Motor neuron (in vitro differentiated cells): Measurements from ENCODE around the gene ZNF540. TPM values are rescaled to one million over a fixed set of nuclear protein-coding genes. Genes with fewer than 3 reads are reported as not detected.
A peak's percentile ranks its signal among the peaks of the same experiment; 100 is the strongest.
"Not testable (repeated sequence)": the region's sequence is repeated elsewhere in the genome, so short reads cannot be mapped to it uniquely, and the experiment has no call there.

Experiments
- ATAC-seq, 8 experiments: fragments of 200-7000 bp; cut with Tn5 transposase; replicated peaks in 6 of 8; 2 replicates each; pipeline ENCODE4 v1.8.0; 2021; ENCODE audit warnings: mild to moderate bottlenecking in 8 of 8, moderate library complexity in 8 of 8
- H3K27ac ChIP-seq, 2 donors: fragments of 250-450 bp; sonication (Bioruptor Pico); 2 replicates each; pipeline ENCODE4 v1.9.0; 2021; ENCODE audit warnings: antibody characterized with exemption in 2 of 2, mild to moderate bottlenecking in 2 of 2, moderate library complexity in 1 of 2
- H3K4me1 ChIP-seq, 2 donors: fragments of 250-450 bp; sonication (Bioruptor Pico); replicated peaks in 1 of 2; 2 replicates each; pipeline ENCODE4 v1.6.1; 2021; ENCODE audit warnings: antibody characterized with exemption in 2 of 2, mild to moderate bottlenecking in 2 of 2, moderate library complexity in 1 of 2
- H3K4me3 ChIP-seq, 5 donors: fragments of 250-450 bp; sonication (Bioruptor Pico); 2 replicates each; pipeline ENCODE4 v1.9.0; 2021; ENCODE audit warnings: antibody characterized with exemption in 5 of 5, mild to moderate bottlenecking in 5 of 5, moderate library complexity in 4 of 5
- WGBS, 10 experiments: fragments of 450-650 bp; shearing (Covaris generic); methylation state at CpG; one replicate each; pipeline ENCODE4 v1.0.0; 2022; 5-methylcytosine and 5-hydroxymethylcytosine counted together
- in situ Hi-C, 9 experiments: fragments of 400-800 bp; cut with MboI; loops; one replicate each; pipeline ENCODE4 v1.15.0; 2021; ENCODE audit warnings: low sequenced_read_pairs in 9 of 9, low pct_unique_long_range_greater_than_20kb in 2 of 9; ENCODE audit not compliant: unreplicated experiment in 9 of 9
- total RNA-seq, 8 experiments: library from RNA; unstranded; fragments of 300-600 nt; gene quantifications; 2 replicates each; pipeline versions ENCODE4 v1.2.3 to v1.2.4, GENCODE V29; 2022

Gene ZNF540
- total RNA-seq, 8 experiments from 2014 or later, result 0.51 to 16.9 (median 8.0) TPM

GRCh38 chr19:37655301-37655688 lies 60.6 kb downstream of the ZNF540 start, which contains the start of gene ZFP30:
TSS of gene ZFP30 (minus strand) at chr19:37655465. CDS start at chr19:37647822, 7,643 bp downstream.
- H3K4me3 ChIP-seq, result peak within 1 kb of the TSS; percentile 49 to 74 (median 60)
- H3K4me1 ChIP-seq, result peaks cover 0 to 10% of the 10 kb centered on the region in 2 donors
- peak within 1 kb of the TSS; percentile 89 to 92 for H3K27ac ChIP-seq
- in situ Hi-C loops, result no loop called here
- 0 to 20% (median 8%) methylated on average over 1 to 3 of the region's 34 CpGs; no CpG with 5 or more reads in 6 of the 10 experiments for WGBS, 10 experiments
- ATAC-seq, result peak; percentile 84 to 90 (median 88)

GRCh38 chr19:37655689-37656371 lies 61.2 kb downstream of the ZNF540 start:
- peak; percentile 72 to 82 (median 74) for ATAC-seq
- Histone ChIP-seq H3K4me1 (peaks cover 0 to 10% of the 10 kb centered on the region in 2 donors), H3K4me3 (peak overlapping the region; percentile 49 to 74 (median 60)), H3K27ac (peak overlapping the region; percentile 89 to 92)
- 0 to 7% (median 0%) methylated on average over 2 to 22 of the region's 57 CpGs; no CpG with 5 or more reads in 3 of the 10 experiments for WGBS, 10 experiments
- in situ Hi-C loops, result no loop called here

- 38 to 100% (median 94%) methylated on average over 1 to 8 of the region's 8 CpGs; no CpG with 5 or more reads in 1 of the 10 experiments for WGBS, 10 experiments
- H3K27ac ChIP-seq, result not testable (repeated sequence)
Measured at GRCh38 chr19:37657157-37657556, 62.5 kb downstream of the ZNF540 start.

More at GRCh38 chr19:37657157-37657556, 62.5 kb downstream of the ZNF540 start:
- H3K4me1 ChIP-seq, result peaks cover 0 to 10% of the 10 kb centered on the region in 2 donors
- ATAC-seq, in situ Hi-C loops: not testable (repeated sequence)
- peak overlapping the region in 1 of 5 donors; percentile 54 for H3K4me3 ChIP-seq

Other genes starting within 250 kb of the ZNF540 start
- 1 to 10 TPM; 4.1 to 7.5 (median 6.3) TPM for gene ZNF527, start 223.8 kb upstream of the ZNF540 start, total RNA-seq
- gene ZNF569, start 127.4 kb upstream of the ZNF540 start, total RNA-seq, result 10 to 100 TPM in 5 of 8 experiments, 1 to 10 TPM in 3; 2.8 to 12.5 (median 11.3) TPM
- gene ZNF570, start 125.5 kb upstream of the ZNF540 start, total RNA-seq, result 10 to 100 TPM in 3 of 8 experiments, 1 to 10 TPM in 5; 1.5 to 11.5 (median 9.3) TPM
- gene ZNF793, start 87.9 kb upstream of the ZNF540 start, total RNA-seq, result 10 to 100 TPM in 5 of 8 experiments, 1 to 10 TPM in 1, under 1 TPM in 2; 0.87 to 18.0 (median 10.9) TPM
- 10 to 100 TPM in 1 of 8 experiments, 1 to 10 TPM in 7; 1.4 to 10.2 (median 6.2) TPM for gene ZNF571, start 84 bp upstream of the ZNF540 start, total RNA-seq
- 10 to 100 TPM in 5 of 8 experiments, 1 to 10 TPM in 3; 1.1 to 37.1 (median 22.6) TPM for gene ZFP30, start 60.6 kb downstream of the ZNF540 start, total RNA-seq
- gene ZNF607, start 124.9 kb downstream of the ZNF540 start, total RNA-seq, result 10 to 100 TPM in 1 of 8 experiments, 1 to 10 TPM in 6, under 1 TPM in 1; 0.66 to 11.8 (median 7.5) TPM
- gene ZNF573, start 184.7 kb downstream of the ZNF540 start, total RNA-seq, result 10 to 100 TPM in 5 of 8 experiments, 1 to 10 TPM in 3; 4.8 to 19.6 (median 11.3) TPM